ENCODE data around the gene YOD1. TPM values are rescaled to one million over a fixed set of nuclear protein-coding genes. Genes with fewer than 3 reads are reported as not detected.

Gene YOD1
- total RNA-seq, 1 donor from 2014 or later = 5.5 TPM

- no peak overlapping the region for H3K4me3 Mint-ChIP-seq (ENCODE audit: unreplicated experiment)
- H3K9me3 Mint-ChIP-seq (ENCODE audit: low read depth) = no peaks in the 10 kb centered on the region
- H3K4me1 Mint-ChIP-seq (ENCODE audit: low read depth) = peaks cover 5% of the 10 kb centered on the region
- no peaks in the 10 kb centered on the region for H3K36me3 Mint-ChIP-seq (ENCODE audit: low read depth)
- H3K27ac Mint-ChIP-seq (ENCODE audit: unreplicated experiment) = no peak overlapping the region
- TF ChIP-seq, protein P1, sequence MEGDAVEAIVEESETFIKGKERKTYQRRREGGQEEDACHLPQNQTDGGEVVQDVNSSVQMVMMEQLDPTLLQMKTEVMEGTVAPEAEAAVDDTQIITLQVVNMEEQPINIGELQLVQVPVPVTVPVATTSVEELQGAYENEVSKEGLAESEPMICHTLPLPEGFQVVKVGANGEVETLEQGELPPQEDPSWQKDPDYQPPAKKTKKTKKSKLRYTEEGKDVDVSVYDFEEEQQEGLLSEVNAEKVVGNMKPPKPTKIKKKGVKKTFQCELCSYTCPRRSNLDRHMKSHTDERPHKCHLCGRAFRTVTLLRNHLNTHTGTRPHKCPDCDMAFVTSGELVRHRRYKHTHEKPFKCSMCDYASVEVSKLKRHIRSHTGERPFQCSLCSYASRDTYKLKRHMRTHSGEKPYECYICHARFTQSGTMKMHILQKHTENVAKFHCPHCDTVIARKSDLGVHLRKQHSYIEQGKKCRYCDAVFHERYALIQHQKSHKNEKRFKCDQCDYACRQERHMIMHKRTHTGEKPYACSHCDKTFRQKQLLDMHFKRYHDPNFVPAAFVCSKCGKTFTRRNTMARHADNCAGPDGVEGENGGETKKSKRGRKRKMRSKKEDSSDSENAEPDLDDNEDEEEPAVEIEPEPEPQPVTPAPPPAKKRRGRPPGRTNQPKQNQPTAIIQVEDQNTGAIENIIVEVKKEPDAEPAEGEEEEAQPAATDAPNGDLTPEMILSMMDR (IDR thresholded peaks at IDR 0.05) = no peak
- no peak for DNase-seq (ENCODE audit: low spot score)
- H3K27me3 Mint-ChIP-seq (ENCODE audit: low read depth) = peaks cover 17% of the 10 kb centered on the region
These were observed 50.2 kb downstream of the YOD1 start for GRCh38 chr1:207000651-207001291.

GRCh38 chr1:206998816-206999215 lies 52.2 kb downstream of the YOD1 start:
- Mint-ChIP-seq H3K36me3 (ENCODE audit: low read depth) (no peaks in the 10 kb centered on the region), H3K4me3 (ENCODE audit: unreplicated experiment) (no peak overlapping the region), H3K27ac (ENCODE audit: unreplicated experiment) (no peak overlapping the region), H3K9me3 (ENCODE audit: low read depth) (no peaks in the 10 kb centered on the region), H3K4me1 (ENCODE audit: low read depth) (no peaks in the 10 kb centered on the region), H3K27me3 (ENCODE audit: low read depth) (peaks cover 21% of the 10 kb centered on the region)
- no peak for DNase-seq (ENCODE audit: low spot score)
- TF ChIP-seq, protein P1 (IDR thresholded peaks at IDR 0.05) = no peak

Other genes starting within 250 kb of the YOD1 start
- gene IL20, start 185.6 kb downstream of the YOD1 start, total RNA-seq = not detected in 3 replicates
- gene IL24, start 153.8 kb downstream of the YOD1 start, total RNA-seq = not detected in 3 replicates
- gene FCMR, start 129.3 kb downstream of the YOD1 start, total RNA-seq = not detected in 3 replicates
- not detected in 3 replicates for gene PIGR, start 104.7 kb downstream of the YOD1 start, total RNA-seq
- gene FCAMR, start 80.7 kb downstream of the YOD1 start, total RNA-seq = not detected in 3 replicates
- 0.07 to 0.10 TPM in 2 of 3 replicates, not detected in the other for gene C1orf116, start 18.5 kb downstream of the YOD1 start, total RNA-seq
- 13.3 to 15.5 TPM (median 14.8 TPM) in 3 replicates for gene PFKFB2, start 2.1 kb upstream of the YOD1 start, total RNA-seq
- not detected in 3 replicates for gene C4BPB, start 37.7 kb upstream of the YOD1 start, total RNA-seq
- not detected in 3 replicates for gene C4BPA, start 53.0 kb upstream of the YOD1 start, total RNA-seq